K562 (cell line): ENCODE data around the gene MFN1. TPM values are rescaled to one million over a fixed set of nuclear protein-coding genes. Genes with fewer than 3 reads are reported as not detected.

Experiments
- DPF2 ChIP-seq: fragments of 450-650 bp; IDR thresholded peaks from 2 replicates; pipeline ENCODE4 v1.6.1; 2016
- FUS ChIP-seq: fragments of 200-400 bp; formaldehyde crosslinking; optimal IDR thresholded peaks from 2 replicates; pipeline ENCODE3; 2017; ENCODE audit warnings: low read depth, low read length
- GTF2F1 ChIP-seq: IDR thresholded peaks from 2 replicates; pipeline ENCODE4 v1.6.1; 2011; ENCODE audit warnings: low read depth, low read length, improper control_type of control experiment
- HLTF ChIP-seq: fragments of 450-650 bp; IDR thresholded peaks from 2 replicates; pipeline ENCODE4 v1.6.1; 2016
- NCOA2 ChIP-seq, 2 experiments: fragments of 450-650 bp; IDR thresholded peaks; 2 replicates each; pipeline ENCODE4 v1.6.1; 2018; ENCODE audit warnings: mild to moderate bottlenecking in 2 of 2, moderate library complexity in 1 of 2; ENCODE audit not compliant: partially characterized antibody in 2 of 2
- NR0B1 ChIP-seq: fragments of 450-650 bp; IDR thresholded peaks from one replicate; pipeline ENCODE4 v1.6.1; 2018; ENCODE audit warnings: mild to moderate bottlenecking, moderate library complexity; ENCODE audit not compliant: partially characterized antibody
- RBFOX2 ChIP-seq: fragments of 200-400 bp; formaldehyde crosslinking; IDR thresholded peaks from 2 replicates; pipeline ENCODE4 v1.6.1; 2017; ENCODE audit warnings: low read depth, mild to moderate bottlenecking, low read length, moderate library complexity
- STAT5A ChIP-seq: IDR thresholded peaks from 2 replicates; pipeline ENCODE4 v1.6.1; 2012; ENCODE audit warnings: low read length, inconsistent platforms, borderline replicate concordance
- TCF7 ChIP-seq: sonication (generic); IDR thresholded peaks from 2 replicates; pipeline ENCODE4 v1.6.1; 2016; ENCODE audit warnings: antibody characterized with exemption, borderline replicate concordance
- TEAD4 ChIP-seq, 2 experiments: sonication (generic) in 1 of 2; formaldehyde crosslinking in 1 of 2; IDR thresholded peaks; 2 replicates each; pipeline versions ENCODE4 v1.6.1 to v1.8.0; 2012 to 2022; ENCODE audit warnings: borderline replicate concordance in 1 of 2, inconsistent platforms in 1 of 2, low read length in 1 of 2, mild to moderate bottlenecking in 1 of 2, missing genetic modification reagents in 1 of 2
- TSC22D4 ChIP-seq: fragments of 450-650 bp; IDR thresholded peaks from 2 replicates; pipeline ENCODE4 v1.6.1; 2016; ENCODE audit warnings: missing genetic modification characterization, missing biosample characterization, control low read depth
- ZNF121 ChIP-seq: sonication (generic); formaldehyde crosslinking; conservative IDR thresholded peaks from 2 replicates; pipeline ENCODE4 v1.8.0; 2022; ENCODE audit warnings: missing genetic modification reagents
- ZNF354B ChIP-seq: fragments of 250-450 bp; sonication (Bioruptor Pico); IDR thresholded peaks from 2 replicates; pipeline ENCODE4 v1.4.0; 2020
- polyA plus RNA-seq, 8 experiments: library from polyadenylated mRNA; depleted of rRNA in 4 of 8; stranded (reverse) in 5 of 8; unstranded in 3 of 8; fragments of >200 nt; fragmentation: Nextera tagmentation in 2 of 8; fragmentation: Illumina TruSeq in 1 of 8; extraction: Ambion mirVana in 2 of 8; extraction: Trizol in 1 of 8; gene quantifications; 2 replicates each; pipeline versions ENCODE4 v1.2.1 to v1.2.3, GENCODE V29; 2011 to 2014; ENCODE audit warnings: inconsistent platforms in 1 of 8, missing spikeins in 1 of 8
- total RNA-seq, 7 experiments: library from RNA; depleted of rRNA in 6 of 7; stranded (reverse); fragments of >200 nt in 6 of 7; fragmentation: Illumina TruSeq in 2 of 7; extraction: Trizol in 2 of 7; gene quantifications; 2 replicates each; pipeline versions ENCODE4 v1.2.1 to v1.2.3, GENCODE V29; 2011 to 2021; ENCODE audit warnings: low replicate concordance in 1 of 7
- TF ChIP-seq, protein P1 (sequence below): IDR thresholded peaks from 2 replicates; pipeline ENCODE4 v1.6.1; 2011; ENCODE audit not compliant: insufficient read length; ENCODE audit errors: extremely low read depth
- TF ChIP-seq, protein P2 (sequence below), 2 experiments: fragments of 450-650 bp; formaldehyde crosslinking in 1 of 2; IDR thresholded peaks; 2 replicates each; pipeline versions ENCODE4 v1.4.0 to v1.6.1; 2014 to 2020; ENCODE audit warnings: mild to moderate bottlenecking in 2 of 2, borderline replicate concordance in 1 of 2, low read depth in 1 of 2

The MFN1 gene
- total and polyA plus RNA-seq, 9 of the 15 experiments (the other 6 are each of a cell fraction or from before 2014, with no cell fraction given) = 10.5 to 42.7 (median 22.6) TPM

DNA sequence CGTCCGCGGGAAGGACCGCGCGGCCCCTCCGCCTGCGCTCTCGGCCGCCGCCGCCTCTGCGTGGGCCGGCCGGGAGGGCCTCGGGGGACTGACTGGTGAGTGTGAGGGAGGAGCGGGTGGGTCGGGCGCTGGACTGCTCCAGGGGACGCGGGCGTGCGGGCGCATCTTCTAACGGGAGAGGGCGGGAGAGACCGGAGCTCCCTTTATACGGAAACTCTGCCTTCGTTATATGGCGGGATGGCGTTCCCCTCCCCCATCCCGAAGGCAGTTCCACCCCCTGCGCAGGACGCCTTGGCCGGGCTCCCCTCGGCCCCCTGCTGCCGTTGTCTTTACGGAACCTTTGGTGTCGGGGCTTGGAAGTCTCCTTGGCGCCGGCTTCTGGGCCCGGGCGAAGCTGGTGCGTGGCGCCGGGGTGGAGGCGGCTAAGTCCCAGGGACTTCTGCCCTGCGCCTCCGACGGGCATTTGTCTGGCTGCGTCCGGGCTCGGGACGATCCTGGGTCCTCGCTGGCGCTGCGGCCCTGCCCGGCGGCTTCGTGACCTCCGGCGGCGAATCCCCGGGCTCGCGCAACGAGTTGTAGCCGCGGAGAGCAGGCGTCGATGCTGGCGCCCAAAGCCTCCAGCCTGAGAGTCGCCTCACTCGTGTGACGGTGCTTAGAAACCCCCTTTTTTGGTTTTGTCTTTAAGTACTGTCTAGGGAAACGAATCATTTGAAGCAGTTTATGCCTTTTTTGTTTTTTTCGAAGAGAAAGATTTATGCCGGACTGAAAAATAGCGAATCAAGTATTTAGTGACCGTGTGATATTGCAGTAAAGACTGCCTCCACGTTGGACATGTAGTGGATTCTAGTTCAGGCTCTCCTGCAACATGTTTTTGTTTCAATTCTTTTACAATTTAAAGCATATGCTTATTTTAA is 24.1 kb upstream of the MFN1 start (continued):
- no peak for TF ChIP-seq STAT5A
- TF ChIP-seq TEAD4 (IDR thresholded peaks at IDR 0.05; ENCODE audit: low read length) = 0 out of 2 replicates have a peak, but pooled peaks have one; percentile 7
- no peak for TF ChIP-seq TEAD4 (CRISPR knock-in tag; IDR thresholded peaks at IDR 0.05; ENCODE audit: borderline replicate concordance)
- no peak for TF ChIP-seq NCOA2 (IDR thresholded peaks at IDR 0.05; ENCODE audit: partially characterized antibody in 2 of 2)
- TF ChIP-seq, protein P1, sequence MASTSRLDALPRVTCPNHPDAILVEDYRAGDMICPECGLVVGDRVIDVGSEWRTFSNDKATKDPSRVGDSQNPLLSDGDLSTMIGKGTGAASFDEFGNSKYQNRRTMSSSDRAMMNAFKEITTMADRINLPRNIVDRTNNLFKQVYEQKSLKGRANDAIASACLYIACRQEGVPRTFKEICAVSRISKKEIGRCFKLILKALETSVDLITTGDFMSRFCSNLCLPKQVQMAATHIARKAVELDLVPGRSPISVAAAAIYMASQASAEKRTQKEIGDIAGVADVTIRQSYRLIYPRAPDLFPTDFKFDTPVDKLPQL = no peak
- TF ChIP-seq HLTF = no peak
- TF ChIP-seq, protein P2, sequence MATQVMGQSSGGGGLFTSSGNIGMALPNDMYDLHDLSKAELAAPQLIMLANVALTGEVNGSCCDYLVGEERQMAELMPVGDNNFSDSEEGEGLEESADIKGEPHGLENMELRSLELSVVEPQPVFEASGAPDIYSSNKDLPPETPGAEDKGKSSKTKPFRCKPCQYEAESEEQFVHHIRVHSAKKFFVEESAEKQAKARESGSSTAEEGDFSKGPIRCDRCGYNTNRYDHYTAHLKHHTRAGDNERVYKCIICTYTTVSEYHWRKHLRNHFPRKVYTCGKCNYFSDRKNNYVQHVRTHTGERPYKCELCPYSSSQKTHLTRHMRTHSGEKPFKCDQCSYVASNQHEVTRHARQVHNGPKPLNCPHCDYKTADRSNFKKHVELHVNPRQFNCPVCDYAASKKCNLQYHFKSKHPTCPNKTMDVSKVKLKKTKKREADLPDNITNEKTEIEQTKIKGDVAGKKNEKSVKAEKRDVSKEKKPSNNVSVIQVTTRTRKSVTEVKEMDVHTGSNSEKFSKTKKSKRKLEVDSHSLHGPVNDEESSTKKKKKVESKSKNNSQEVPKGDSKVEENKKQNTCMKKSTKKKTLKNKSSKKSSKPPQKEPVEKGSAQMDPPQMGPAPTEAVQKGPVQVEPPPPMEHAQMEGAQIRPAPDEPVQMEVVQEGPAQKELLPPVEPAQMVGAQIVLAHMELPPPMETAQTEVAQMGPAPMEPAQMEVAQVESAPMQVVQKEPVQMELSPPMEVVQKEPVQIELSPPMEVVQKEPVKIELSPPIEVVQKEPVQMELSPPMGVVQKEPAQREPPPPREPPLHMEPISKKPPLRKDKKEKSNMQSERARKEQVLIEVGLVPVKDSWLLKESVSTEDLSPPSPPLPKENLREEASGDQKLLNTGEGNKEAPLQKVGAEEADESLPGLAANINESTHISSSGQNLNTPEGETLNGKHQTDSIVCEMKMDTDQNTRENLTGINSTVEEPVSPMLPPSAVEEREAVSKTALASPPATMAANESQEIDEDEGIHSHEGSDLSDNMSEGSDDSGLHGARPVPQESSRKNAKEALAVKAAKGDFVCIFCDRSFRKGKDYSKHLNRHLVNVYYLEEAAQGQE (IDR thresholded peaks at IDR 0.05; ENCODE audit: borderline replicate concordance) = no peak
- TF ChIP-seq, protein P2 (CRISPR knock-in tag; IDR thresholded peaks at IDR 0.05; ENCODE audit: low read depth) = no peak
- no peak for TF ChIP-seq TSC22D4 (tag)
- TF ChIP-seq FUS = no peak
- TF ChIP-seq ZNF121 (CRISPR knock-in tag) = no peak
- no peak for TF ChIP-seq TCF7
- TF ChIP-seq RBFOX2 = peak; percentile 88
- TF ChIP-seq ZNF354B (CRISPR knock-in tag) = no peak
- TF ChIP-seq GTF2F1 = no peak
- TF ChIP-seq NR0B1 = no peak
- peak; percentile 10; the same call in 1 of the 2 replicates for TF ChIP-seq DPF2
